IPS-18c (cell line): Measurements from ENCODE around the gene WDR5.

ENCODE experiments used
- H3K4me3 ChIP-seq: 2 replicates; pipeline ENCODE4 v1.7.0; 2013; ENCODE audit warnings: low read depth, mild to moderate bottlenecking, low read length, moderate library complexity; ENCODE audit not compliant: insufficient read depth
- H3K9me3 ChIP-seq: one replicate; pipeline ENCODE4 v1.6.1; 2013; ENCODE audit warnings: mild to moderate bottlenecking, low read length, moderate library complexity; ENCODE audit not compliant: control insufficient read depth, insufficient read depth

The WDR5 gene

GRCh38 chr9:134206311-134207300 is 70.7 kb downstream of the WDR5 start:
- no peak overlapping the region for H3K4me3 ChIP-seq

GRCh38 chr9:134208310-134208841 is 72.5 kb downstream of the WDR5 start:
- no peak overlapping the region for H3K4me3 ChIP-seq
- H3K9me3 ChIP-seq = peaks cover 3% of the 10 kb centered on the region

More at GRCh38 chr9:134206311-134207300, 70.7 kb downstream of the WDR5 start:
- peaks cover 3% of the 10 kb centered on the region for H3K9me3 ChIP-seq

- H3K9me3 ChIP-seq = no peaks in the 10 kb centered on the region
- no peak overlapping the region for H3K4me3 ChIP-seq
These were observed 73.3 kb downstream of the WDR5 start for GRCh38 chr9:134208981-134209725.
